AG04449 (cell line): ENCODE measurements around the gene CRACDL.

Experiments
- CTCF ChIA-PET: fragments of 350-600 bp; formaldehyde crosslinking; extraction: SDS; loops from one replicate; lab custom pipeline; 2021; ENCODE audit warnings: antibody characterized with exemption; lab: Yijun Ruan, JAX
- POLR2A ChIA-PET: fragments of 400-600, 350-600 bp; formaldehyde crosslinking; extraction: SDS; loops from one replicate; lab custom pipeline; 2020; ENCODE audit warnings: antibody characterized with exemption, inconsistent platforms; lab: Yijun Ruan, JAX
- DNase-seq: peaks from one replicate; pipeline ENCODE4 v3.0.0-alpha.2; 2010; ENCODE audit warnings: low read depth, low spot score
- H3K4me3 ChIP-seq: 2 replicates; pipeline ENCODE4 v1.5.1; 2011; ENCODE audit warnings: low read depth, mild to moderate bottlenecking, control low read depth, low read length
- CTCF ChIP-seq: IDR thresholded peaks from one replicate; pipeline ENCODE4 v1.5.1; 2011; ENCODE audit warnings: mild to moderate bottlenecking, moderate library complexity, low read length, control low read depth, inconsistent platforms; ENCODE audit not compliant: insufficient read depth; ENCODE audit errors: missing control alignments

The CRACDL gene

GRCh38 chr2:98913916-98914712 is 21.9 kb downstream of the CRACDL start:
- no peak for DNase-seq
- H3K4me3 ChIP-seq, result no peak overlapping the region
- no peak for TF ChIP-seq CTCF
- POLR2A ChIA-PET, result no interaction called here
- CTCF ChIA-PET, result no interaction called here

DNA sequence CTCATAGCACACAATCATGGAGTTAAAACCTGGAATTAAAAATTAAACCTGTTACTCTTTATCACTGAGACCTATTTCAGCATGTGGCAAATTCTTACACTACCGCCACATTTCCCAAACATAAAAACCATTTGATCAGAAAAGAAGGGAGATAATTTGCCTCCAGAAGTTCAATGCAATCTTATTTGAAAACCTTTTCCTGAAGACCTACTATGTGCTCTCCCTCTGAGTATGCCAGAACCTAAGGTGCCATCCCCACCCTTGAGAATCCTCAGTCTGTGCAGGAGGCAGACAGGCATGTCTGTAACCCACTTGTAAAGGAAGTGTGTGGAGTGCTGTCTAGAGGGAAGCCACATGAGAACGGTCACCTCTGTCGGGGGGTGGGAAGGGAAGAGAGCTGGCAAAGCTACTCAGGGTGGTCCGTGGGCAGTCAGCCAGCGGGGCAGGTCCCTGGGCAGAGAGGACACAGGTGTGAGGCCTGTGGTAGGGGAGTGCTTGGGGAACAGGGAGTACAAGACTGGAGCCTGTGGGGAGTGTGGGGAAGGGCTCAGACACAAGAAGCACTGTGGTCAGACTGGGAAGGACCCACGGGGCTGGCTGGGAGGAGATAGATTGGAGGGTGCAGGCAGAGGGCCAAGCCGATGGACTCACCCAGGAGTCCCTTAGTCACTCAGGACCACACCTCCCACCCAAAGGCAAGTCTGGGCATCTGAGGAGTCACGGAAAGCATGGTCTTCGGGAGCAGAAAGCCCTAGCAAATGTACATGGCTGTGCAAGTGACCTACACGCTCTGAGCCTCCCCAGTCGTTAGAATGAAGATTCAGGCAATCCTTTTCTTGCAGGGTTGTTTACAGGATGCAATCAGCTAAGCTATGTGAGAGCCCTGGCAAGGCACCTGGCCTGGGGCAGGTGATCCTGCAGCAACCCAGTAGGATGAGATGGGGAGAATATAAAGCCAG is 22.8 kb downstream of the CRACDL start:
- ChIA-PET CTCF (no interaction called here), POLR2A (no interaction called here)
- TF ChIP-seq CTCF, result no peak
- no peak for DNase-seq
- no peak overlapping the region for H3K4me3 ChIP-seq

- no peak for TF ChIP-seq CTCF
- ChIA-PET POLR2A (no interaction called here), CTCF (no interaction called here)
- no peak overlapping the region for H3K4me3 ChIP-seq
- peak; percentile 50 for DNase-seq
These were observed 23.7 kb downstream of the CRACDL start for GRCh38 chr2:98912221-98912851.

GRCh38 chr2:98911376-98912154 is 24.5 kb downstream of the CRACDL start:
- ChIA-PET CTCF (no interaction called here), POLR2A (no interaction called here)
- no peak for DNase-seq
- TF ChIP-seq CTCF, result no peak
- H3K4me3 ChIP-seq, result no peak overlapping the region

- no peak for TF ChIP-seq CTCF
- POLR2A ChIA-PET, result no interaction called here
- no peak overlapping the region for H3K4me3 ChIP-seq
- no peak for DNase-seq
- CTCF ChIA-PET, result no interaction called here
These were observed 25.0 kb downstream of the CRACDL start for GRCh38 chr2:98911126-98911375.
